ENCODE measurements around the gene SPINK8.
"Not testable (repeated sequence)": the region's sequence is repeated elsewhere in the genome, so short reads cannot be mapped to it uniquely, and the experiment has no call there.

The SPINK8 gene

DNA sequence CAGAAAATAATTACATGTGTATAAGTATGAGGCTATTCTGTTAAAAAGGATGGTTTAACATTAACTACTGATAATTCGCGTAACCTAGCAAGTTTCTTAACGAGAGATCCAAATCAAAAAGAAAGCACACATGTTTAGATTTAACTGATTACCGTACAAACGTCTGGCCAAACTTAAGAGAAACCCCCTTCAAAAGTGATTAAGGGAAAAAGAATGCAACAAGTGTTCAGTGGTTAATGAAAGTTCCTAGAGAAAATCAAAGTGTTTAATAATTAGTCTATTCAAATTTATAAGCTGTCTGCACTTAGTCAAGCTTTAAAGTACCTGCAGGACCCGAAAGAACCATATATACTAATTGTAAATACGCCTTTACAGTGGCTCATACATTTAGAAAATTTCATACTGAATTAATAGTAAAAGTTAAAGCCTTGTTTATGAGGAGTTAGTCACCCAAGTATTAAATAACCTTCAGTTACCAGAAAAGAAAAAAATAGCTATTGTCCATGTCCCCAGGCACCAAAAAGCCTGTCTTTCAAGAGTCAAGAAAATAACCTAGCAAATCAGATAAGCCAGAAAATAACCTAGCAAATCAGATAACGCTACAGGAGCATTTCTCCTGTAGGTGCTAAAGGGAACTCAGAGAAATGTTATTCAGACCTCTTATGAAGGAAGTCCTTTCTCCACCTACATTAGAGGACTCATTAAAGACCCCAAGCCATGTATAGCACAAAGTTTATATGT lies 58.0 kb downstream of the SPINK8 start:
- no peak for DNase-seq

DNA sequence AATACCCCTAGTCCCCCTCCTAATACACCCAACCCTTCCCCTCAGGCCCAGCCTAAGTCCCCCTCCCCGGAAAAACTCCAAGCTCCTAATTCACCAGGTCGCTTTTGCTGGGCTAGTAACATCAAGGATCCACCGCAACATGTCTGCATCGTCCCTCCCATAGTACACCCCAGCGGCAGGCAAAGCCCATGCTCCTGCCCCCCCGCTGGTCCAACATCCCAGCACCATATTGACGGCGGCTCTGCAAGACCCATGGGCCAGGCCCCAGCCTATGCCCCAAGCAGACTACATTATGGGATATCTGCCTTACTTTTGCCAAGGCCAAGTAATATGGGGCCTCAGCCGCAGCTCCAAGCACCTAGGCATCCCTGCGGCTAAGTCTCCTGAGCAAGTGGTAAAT lies 59.0 kb downstream of the SPINK8 start:
- DNase-seq, result no peak

GRCh38 chr3:48273594-48274211 lies 59.8 kb downstream of the SPINK8 start:
- DNase-seq, result peak; percentile 46

GRCh38 chr3:48271763-48272498 lies 61.5 kb downstream of the SPINK8 start:
- no peak for DNase-seq

DNA sequence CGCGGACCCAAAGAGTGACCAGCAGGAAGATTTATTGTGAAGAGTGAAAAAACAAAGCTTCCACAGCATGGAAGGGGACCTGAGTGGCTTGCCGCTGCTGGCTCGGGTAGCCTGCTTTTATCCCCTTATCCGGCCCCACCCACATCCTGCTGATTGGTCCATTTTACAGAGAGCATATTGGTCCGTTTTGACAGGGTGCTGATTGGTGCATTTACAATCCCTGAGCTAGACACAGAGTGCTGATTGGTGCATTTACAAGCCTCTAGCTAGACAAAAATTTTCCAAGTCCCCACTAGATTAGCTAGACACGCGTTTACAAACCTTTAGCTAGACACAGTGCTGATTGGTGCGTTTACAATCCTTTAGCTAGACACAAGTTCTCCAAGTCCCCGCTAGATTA lies 62.2 kb downstream of the SPINK8 start:
- not testable (repeated sequence) for DNase-seq

GRCh38 chr3:48270306-48270705 lies 63.2 kb downstream of the SPINK8 start:
- no peak for DNase-seq

GRCh38 chr3:48269592-48269991 lies 63.9 kb downstream of the SPINK8 start:
- no peak for DNase-seq

GRCh38 chr3:48268936-48269561 lies 64.4 kb downstream of the SPINK8 start:
- DNase-seq, result no peak

GRCh38 chr3:48268381-48268935 lies 65.0 kb downstream of the SPINK8 start:
- no peak for DNase-seq

- DNase-seq, result no peak
Observed at GRCh38 chr3:48267782-48268181, 65.7 kb downstream of the SPINK8 start.

DNA sequence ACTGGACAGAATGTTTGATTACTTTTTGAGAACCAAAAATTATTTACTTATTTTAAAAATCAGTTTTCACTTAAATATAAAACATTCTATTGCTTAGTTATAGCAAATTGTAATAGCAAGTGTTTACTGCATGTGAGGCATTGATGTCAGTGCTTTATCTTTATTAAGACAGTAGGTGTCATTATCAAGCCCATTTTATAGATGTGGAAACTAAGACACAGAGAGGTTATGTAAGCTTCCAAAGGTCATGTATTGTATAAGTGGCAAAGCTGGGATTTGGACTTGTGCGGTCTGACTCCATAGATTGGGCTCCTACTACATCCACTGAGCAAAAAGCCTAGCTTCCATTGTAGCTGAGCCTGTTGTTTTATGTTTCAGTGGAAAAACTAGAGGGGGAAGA lies 74.9 kb downstream of the SPINK8 start:
- DNase-seq, result no peak

All from NCI-H2227 treated with DMSO at 0.1 percent for 48 hours (cell line).